Measurements from ENCODE around the gene PPP6R3.
A peak's percentile ranks its signal among the peaks of the same experiment; 100 is the strongest.

Gene PPP6R3

DNA sequence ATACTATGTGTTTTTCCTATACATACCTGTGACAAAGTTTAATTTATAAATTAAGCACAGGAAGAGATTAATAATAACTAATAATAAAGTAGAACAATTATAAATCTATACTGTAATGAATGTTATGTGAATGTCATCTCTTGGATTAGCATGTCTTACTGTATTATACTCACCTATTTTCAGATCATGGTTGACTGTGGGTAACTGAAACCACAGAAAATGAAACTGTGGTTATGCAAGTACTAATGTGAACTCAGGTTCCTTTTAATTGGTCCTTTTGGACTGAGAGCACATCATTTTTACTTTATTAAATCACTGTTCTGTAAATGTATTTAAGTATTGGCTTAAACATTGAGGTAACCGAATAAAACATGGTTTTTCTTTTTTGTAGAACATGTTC lies 108.8 kb downstream of the PPP6R3 start:
- no peak for DNase-seq

DNA sequence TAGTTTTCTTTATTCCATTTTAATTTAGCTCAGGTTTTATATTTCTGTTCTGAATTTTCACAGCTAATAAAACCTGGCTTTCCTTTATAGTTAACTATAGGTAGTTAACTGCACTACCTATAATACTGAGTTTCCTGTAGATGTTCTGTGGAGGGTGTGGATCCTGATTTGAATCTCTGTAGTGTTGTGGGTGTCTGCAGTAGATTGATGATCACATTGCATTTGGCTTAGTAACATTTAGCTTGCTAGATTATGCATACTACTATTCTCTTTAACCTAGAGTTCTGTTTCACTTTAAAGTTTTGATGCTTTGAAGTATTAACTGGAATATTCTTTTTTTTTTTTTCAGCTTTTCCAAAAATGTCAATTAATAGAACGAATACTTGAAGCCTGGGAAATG lies 110.1 kb downstream of the PPP6R3 start:
- no peak for DNase-seq

DNA sequence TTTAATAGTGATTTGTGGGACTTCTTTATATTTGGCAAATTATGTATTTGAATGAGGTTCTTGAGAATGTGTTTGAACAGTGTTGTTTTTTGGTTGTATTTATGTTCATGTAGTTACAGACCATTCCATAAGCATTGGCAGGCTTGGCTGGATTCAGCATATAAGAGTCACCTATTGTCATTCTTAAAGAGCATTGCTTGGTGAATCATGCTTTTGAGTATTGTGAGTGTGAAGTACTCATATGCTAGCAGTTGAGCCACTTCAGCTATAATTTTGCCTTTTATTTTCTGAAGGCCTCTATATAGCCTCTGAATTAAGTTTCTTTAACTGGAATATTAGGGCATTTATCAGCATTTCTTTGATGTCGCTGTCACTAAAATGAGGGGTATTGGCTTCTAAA lies 113.8 kb downstream of the PPP6R3 start:
- no peak for DNase-seq

DNA sequence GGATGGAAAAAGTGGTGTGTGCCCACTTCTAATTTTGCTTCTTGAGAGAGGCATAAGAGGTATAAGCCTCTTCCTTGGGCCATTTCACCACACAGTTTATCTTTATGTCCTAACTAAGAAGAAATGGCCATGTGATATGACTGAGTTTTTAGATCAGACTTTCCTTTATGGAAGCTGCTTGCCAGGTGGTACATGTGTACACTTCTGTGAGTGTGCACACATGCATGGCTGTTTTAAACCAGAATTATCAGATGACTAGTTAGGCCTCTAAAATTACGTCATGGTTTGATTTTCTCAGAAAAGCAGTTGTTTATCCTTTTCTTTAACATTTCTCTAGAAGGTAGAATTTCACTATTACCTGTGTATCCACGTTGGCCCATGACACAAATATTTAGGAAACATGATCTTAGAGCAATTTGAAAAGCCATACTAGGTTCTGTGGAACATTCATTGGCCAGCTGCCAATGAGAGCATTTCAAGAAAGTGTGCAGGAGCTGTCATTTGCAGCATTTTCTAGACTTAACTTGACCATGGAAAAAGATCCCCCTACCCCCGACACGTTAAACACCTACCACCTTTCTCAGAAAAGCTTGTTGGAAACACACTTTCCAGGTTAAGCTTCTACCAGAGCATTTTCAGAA lies 114.6 kb downstream of the PPP6R3 start:
- no peak for DNase-seq

DNA sequence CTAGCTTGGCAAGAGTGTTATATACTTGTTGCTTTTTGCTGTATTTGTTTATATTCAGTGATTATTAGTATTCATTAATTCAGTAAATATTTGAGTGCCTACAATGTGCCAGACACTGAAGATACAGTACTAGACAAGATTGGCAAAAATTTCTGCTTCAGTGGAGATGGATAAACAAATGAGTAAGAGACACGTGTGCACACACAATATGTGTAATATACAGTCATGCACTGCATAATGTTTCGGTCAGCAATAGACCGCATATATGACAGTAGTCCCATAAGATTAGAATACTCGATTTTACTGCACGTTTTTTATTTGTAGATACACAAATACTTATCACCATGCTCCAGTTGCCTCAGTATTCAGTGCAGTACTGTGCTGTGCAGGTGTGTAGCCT lies 118.9 kb downstream of the PPP6R3 start:
- no peak for DNase-seq

DNA sequence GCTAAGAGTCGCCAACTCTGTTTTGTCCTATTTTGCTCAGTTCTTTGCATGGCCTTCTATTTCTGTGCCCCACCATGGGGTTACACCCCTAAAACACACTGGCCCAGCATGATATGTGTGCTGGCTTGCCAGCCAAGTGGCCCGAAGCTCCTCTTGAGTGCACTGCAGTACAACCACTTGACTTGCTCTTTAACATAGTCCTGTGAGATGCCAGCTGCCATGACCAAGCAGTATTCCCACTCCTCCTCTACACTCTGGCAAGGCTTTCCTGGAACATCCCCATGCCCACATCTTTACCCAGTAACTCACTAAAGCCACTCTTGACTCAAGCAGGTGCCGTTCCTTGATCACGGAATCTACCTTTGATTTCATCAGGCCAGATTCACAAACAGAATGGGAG lies 120.9 kb downstream of the PPP6R3 start:
- peak; percentile 26 for DNase-seq

DNA sequence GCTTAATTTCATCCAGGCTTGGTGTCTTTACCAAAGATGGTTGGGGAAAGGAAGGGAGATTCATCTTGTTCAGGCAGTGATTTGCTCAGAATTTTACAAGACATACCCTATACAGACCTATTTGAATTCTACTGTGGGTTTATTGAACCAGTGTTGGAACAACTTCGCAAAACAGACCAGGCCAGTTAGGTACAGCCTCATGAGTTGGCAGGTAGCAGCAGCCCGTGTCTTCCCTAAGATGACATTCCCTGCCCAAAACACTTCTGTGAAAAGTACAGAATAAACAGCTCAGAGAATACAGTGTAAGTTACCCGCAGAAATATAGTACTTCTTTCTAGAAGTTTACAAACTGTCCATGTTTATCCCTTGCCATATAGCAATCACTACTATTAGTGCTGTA lies 121.3 kb downstream of the PPP6R3 start:
- DNase-seq, result no peak

DNA sequence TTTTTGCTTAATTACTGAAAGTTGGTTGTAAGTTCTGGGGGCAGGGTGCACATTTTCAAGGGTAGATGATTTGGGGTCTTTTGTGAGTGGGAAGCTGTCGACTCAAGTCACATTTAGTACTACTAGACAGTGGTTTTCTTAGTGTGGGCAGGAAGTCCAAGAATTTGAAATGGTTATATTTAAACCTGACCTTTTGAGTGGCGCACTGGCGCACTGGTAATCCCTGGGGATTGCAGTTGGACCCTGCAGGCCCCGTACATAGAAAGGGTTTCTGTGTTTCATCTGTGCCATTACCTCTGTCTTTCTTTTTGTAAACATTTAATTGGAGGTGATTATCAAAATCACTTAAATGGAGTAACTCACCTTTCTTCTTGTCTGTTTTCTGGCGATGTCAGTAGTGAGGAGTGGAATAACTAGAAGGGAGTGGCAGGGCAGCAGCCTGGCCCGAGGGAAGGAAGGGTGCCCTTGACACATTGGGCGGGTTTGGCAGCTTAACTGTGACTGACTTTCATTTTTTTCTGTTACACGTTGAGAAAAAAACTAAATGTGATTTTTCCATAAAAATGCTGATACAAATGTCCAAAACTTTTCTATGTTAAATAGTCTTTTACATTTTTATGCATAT lies 122.0 kb downstream of the PPP6R3 start:
- no peak for DNase-seq

DNA sequence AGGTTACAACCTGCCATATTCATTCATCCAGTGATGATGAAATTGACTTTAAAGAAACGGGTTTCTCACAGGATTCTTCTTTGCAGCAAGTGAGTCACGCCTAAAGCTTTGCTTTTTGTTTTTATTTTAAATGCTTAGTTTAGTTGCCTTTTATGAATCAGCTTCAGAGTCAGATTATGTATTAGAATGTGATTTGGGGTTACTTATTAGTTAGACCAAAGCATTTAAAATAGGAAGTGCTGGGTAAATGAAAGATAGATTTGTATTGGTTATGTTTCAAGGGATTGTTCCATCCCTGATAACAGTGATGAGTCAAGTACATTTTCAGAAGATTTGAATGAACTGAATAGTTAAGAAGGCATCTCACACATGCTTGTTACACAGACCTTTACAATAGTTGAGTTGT lies 122.5 kb downstream of the PPP6R3 start:
- no peak for DNase-seq

DNA sequence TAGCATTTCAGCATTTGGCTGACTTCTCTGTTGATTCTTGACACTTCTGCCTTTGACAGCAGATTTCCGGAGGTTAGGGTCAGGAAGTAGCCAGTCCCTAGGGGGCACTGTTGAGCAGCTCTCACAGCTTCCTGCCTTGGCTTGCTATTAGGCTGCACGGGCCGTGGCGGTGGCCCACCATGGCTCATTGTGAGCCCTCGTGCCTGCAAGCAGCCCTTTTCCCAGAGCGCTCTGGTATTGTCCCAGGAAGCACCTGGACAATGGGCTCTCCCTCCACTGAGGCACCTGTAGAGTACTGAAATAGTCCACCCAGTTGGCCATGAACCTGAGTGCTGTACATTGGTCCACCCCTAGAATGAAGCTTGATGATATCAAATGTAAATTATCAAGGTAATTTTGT lies 123.5 kb downstream of the PPP6R3 start:
- no peak for DNase-seq

DNA sequence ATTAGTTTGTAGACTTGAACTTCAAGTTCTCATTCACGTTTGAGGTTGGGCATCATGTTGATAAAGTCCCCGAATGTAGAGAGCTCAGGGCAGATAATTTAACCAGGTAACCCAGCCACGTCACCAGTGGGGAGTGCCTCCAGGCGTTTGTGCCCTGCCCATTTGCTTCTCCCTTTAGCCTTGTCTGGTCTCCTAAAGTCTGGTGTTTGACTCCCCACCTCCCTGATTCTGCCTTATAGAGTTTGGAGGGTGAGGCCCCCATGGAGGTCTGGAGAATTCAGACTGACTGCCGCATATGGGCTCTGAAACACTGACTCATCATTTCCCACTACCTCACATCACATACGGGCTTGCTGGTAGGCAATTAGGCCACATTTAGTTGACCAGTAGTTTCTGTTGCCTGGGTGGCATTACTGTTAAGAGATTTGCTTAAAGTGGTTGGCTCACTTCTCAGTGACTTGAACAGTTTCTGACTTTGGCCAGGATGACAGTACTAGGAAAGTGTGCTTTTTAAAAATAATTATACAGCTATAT lies 124.5 kb downstream of the PPP6R3 start:
- DNase-seq, result no peak

DNA sequence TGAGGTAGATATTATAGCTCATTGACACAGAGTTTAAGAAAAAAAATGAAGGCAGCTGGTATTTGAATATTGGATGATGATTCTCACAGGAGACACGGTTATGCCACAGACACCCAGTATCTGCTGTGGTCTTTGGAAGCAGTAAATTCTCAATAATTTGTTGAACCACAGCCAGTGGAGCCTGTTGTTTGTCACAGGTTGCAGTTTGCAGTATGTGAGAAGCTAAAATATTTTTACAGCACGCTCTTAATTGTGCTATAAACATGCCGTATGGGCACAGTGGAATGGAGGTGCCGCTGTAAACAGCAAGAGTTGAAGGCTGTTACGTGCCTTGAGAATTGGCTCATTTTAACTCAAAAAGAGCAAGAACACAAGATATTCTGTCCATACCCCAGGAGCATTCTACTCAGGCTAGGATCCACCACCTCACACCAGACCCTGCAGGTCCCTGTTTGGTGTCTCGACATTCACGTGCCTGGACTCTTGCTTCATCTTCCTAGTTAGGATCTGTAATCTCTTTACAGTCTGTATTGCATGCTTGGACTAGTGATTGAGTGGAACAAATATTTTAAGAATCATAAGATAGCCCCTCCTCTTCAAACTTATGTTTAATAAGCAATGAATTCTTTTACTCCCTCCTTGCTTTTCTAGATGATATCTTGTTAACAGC lies 129.1 kb downstream of the PPP6R3 start:
- DNase-seq, result no peak

DNA sequence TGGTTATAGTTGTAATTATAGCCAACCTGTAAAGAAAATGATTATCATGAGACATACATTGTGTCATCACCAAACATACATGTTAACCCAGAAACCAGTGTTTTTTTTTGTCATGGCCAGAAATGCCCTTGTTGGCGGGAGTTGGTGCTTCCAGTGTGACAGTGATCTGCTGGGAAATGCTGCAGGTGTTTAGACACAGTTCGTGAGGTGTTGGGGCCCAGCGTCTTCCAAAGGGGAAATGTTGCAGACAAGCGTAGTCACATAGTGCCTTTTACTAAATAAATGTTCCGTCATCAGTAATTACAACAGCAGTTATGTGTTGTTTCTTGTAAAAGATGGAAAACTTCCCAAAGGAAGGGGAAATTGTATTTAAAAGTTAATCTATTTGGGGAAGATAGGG lies 131.2 kb downstream of the PPP6R3 start:
- DNase-seq, result no peak

DNA sequence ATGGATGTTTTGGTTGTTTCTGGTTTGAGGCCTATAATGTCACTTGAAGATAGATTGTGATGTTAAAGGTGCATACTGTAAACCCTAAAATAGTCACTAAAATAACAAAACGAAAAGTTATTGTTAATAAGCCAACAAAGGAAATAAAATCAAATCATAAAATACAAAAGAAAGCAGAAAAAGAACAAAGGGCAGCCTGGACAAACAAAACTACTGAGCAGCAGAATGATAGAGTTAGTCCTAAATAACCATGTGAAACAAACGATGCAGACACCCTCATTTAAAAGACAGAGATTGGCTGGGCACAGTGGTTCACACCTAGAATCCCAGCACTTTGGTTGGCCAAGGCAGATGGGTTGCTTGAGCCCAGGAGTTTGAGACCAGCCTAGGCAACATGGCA lies 132.9 kb downstream of the PPP6R3 start:
- DNase-seq, result no peak

DNA sequence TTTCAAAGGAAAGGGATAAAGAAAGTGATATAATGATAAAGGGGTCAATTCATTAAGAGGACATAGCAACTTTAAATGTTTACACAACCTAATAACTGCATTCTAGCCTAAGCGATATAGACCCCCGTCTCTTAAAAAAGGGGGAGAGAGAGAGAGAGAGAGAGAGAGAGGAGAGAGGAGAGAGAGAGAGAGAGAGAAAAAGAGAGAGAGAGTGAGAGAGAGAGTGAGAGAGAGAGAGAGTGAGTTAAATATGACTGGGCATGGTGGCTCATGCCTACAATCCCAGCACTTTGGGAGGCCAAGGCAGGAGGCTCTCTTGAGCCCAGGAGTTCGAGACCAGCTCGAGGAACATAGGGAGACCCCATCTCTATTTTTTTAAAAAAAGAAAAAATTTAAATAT lies 133.6 kb downstream of the PPP6R3 start:
- no peak for DNase-seq

DNA sequence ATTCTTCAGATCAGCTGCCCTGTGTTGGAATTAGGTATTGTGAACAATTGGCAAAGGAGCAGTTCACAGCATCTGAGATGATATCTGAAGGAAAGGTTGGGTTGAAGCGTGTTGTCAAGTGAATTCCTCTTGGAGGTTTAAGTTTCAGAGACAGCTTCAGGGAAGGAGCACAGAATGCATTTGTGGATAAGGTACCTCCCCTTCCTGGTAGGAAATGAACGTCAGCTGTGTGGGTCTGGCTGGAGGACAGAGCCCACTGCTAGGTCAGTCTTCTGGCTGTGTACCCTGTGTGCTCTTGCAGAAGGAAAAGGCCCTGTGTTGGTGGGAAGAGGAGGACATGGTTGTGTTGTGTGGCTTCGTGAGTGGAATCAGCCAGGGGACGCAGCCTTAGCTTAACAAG lies 135.7 kb downstream of the PPP6R3 start:
- DNase-seq, result no peak

DNA sequence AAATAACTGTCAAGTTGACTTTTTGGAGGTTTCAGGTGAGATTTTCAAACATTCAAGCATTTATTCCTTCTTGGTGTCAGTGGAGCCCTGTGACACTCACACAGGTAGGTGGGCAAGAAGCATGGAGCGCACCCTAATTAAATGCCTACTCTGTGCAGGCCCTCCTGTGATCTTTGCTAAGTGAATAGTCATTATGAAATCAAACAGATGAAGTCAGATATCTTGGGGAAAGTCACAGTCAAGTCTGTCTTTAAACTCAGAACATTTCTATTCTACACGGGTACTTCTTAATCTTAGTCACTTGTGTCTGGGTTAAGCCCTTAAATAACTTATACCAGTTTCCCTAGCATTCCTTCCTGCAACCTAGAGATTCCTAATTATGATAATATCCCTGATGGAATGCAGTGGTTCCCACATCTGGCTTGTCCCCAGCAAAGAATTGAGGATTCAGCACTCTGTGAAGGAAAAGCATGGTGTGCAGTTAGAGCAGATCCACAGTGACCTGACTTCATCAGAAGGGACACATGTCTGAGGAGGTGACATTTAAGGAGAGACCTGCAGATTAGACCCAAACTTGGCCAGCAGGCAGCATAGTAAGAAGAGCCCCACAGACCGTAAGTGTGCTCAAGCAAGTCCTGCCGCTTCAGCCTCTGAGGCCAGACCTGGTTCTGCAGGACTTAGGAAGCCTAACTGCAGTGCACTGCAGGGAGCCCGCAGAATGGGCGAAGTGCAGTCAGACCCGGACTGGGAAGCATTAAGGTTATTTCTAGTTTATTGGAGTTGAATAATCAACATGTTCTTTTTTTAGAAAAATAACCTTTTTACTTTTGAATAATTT lies 138.5 kb downstream of the PPP6R3 start:
- no peak for DNase-seq

DNA sequence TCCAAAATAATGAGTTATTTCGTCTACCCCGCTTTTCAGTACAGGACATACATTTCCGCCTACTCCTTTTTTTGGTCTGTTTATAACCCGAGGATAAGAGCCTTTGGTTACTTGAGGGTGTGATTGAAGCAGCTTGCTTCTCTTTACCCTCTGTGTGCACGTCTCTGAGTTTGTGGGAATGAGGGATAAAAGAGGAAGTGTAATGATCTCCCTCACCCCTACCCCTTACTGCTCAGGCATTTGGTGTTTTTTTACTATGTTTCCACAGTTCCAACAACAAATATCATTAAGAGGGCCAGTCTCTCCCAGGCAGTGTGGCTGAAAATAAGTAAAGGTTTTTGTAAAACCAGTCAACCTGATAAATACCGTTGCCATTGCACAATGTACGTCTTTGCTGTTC lies 140.6 kb downstream of the PPP6R3 start:
- no peak for DNase-seq

DNA sequence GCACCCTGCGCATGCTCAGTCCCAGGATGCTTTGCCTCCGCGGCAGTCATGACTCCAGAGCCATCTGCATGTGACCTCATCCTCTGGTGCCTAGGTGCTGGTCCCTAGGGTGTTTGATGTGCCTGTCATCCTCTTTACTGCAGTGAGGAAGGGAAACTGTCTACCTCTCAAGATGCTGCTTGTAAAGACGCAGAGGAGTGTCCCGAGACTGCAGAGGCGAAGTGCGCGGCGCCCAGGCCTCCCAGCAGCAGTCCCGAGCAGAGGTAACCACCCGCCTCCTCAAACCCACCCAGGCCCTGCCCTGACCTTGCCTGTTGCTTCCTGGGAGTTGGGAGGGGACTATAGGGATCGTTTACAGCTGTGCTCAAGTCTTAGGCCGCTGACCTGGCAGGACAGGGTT lies 149.2 kb downstream of the PPP6R3 start:
- no peak for DNase-seq

DNA sequence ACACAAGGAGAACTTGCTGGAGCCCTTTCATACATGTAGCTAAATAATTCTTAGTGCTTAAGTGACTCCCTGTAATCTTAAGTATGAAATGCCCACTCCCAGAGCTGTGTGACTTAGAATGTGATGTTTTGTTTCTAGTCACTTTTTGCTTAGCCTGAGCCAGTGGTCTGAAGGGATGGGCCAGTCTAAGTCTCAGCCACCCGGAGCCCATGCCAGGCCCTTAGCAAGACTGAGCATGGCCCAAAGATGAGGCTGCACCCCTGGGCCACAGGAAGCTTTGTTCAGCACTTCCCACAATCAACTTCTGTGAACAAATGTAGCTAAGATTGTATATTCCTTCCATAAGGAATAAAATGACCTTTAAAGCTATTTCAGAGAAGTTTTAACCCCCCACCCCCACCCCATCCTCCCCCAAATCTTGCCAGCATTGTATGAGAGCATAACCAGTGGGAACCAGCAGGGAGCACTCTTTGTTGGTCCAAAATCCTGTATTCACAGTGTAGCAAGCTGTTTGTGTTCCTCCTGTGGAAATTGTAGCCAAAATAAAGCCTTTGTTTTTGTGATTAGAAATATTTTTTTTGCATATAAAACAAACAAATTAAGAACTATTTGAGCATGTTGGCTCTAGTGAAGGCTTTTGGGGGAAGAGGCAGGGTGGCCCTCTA lies 150.0 kb downstream of the PPP6R3 start:
- no peak for DNase-seq

DNA sequence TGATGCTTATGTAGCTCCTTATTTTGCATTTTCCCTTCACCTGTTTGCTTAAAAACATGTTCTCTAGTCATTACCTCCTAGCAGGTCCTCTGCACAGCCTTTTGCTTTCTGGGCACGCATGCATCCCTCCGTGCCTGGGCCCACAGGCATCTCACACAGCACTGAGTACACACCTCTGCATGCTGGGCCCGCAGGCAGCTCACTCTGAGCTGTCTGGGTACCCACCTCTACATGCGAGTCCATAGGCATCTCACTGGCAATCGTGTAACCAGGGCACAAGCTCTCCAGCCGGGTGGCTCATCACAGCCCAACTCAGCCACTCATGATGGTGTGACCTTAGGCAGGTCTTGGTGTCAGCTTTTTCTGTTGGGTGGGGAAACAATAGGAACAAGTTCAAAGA lies 155.1 kb downstream of the PPP6R3 start:
- no peak for DNase-seq

DNA sequence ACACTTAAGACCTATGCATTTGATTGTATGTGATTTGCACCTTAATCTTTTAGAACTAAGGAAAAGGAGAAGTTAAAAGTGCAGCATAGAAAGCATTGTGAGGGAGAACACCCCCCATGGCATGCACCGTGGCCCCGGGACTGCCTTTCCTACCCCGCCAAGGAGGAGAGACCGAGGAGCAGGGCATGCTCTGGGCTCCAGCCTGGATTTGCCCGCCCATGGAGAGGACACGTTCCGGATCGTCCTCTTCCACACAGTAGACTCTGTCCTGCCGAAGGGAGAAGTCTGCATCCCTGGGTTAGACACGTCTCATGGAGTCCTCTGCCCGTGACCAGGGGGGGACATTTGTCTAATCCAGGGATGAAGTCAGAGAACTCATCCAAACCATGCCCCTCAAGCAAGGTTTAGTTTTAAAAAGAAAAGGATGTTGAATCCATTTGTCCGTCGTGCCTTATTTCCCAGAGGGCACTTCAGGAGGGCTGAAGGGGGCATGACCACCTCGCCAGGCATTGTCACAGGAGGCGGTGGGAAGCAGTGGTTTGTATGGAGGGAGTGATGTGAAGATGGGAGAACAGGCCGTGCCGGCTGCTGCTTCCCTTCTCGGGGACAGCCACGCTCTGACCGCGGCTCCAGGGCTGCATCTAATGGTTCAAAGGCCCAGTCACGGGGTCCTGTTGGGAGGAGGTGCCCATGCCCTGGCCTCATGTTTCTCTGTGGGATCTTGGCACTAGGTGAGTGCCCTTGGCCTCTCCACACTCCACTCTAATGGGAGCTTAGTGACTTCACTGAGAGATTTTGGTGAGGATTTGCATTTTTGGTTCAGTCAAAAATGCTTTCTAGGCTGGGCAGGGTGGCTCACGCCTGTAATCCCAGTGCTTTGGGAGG lies 157.6 kb downstream of the PPP6R3 start:
- DNase-seq, result no peak
